Measurements from ENCODE around the gene KLC1.

Gene KLC1

DNA sequence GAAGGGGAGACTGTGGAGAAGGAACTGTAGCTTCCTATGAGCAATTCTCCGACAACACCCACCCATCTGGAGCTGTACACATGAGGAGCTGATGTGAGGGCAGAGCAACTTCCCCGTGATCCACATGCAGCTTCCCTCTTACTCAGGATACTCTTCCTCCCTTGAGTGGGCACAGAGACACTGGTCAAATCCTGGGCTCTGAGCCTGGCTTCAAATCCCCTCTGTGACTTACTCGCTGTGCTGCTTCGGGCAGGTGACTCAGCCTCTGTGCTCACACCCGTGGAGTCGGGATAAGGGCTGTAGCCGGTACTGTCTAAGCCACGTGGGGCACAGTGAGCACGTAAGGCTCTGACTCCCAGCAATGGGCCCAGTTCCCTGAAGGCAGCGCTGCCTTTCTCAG, 117.7 kb downstream of the KLC1 start:
- no peak overlapping the region for H2BK120ac ChIP-seq (ENCODE audit: low read depth, low read length)
- no peak overlapping the region for H3K4ac ChIP-seq (ENCODE audit: low read length)
- no peaks in the 10 kb centered on the region for H3K79me1 ChIP-seq (ENCODE audit: low read depth, low read length)
- H3K18ac ChIP-seq (ENCODE audit: low read length), result no peak overlapping the region
- no peak overlapping the region for H4K91ac ChIP-seq (ENCODE audit: low read depth, low read length, poor library complexity)
- H3K9me3 ChIP-seq (replicated peaks in 1 of 2; ENCODE audit: control insufficient read depth in 2 of 2, insufficient read depth in 1 of 2, low read depth in 1 of 2, low read length in 2 of 2), result no peaks in the 10 kb centered on the region
- H2AFZ ChIP-seq (ENCODE audit: low read length), result no peak overlapping the region
- no peak overlapping the region for H2BK15ac ChIP-seq (ENCODE audit: low read length)
- no peak overlapping the region for H2BK5ac ChIP-seq (ENCODE audit: low read length)
- no peak overlapping the region for H3K23ac ChIP-seq (ENCODE audit: low read depth, low read length, poor library complexity)
- H3K4me2 ChIP-seq (ENCODE audit: insufficient read depth, low read length, poor library complexity, severe bottlenecking), result no peak overlapping the region
- no peaks in the 10 kb centered on the region for H3K27me3 ChIP-seq (ENCODE audit: control insufficient read depth in 3 of 3, insufficient read depth in 3 of 3, low read depth in 1 of 3, low read length in 3 of 3)
- no peak overlapping the region for H4K8ac ChIP-seq (ENCODE audit: low read depth, low read length)
- peaks cover 0 to 2% of the 10 kb centered on the region in 2 donors for H3K36me3 ChIP-seq (replicated peaks in 1 of 2; ENCODE audit: control insufficient read depth in 2 of 2, insufficient read depth in 2 of 2, low read length in 2 of 2)
- H3K4me1 ChIP-seq (ENCODE audit: control insufficient read depth in 2 of 2, insufficient read depth in 1 of 2, low read depth in 1 of 2, low read length in 2 of 2), result no peaks in the 10 kb centered on the region
- H3K9ac ChIP-seq (ENCODE audit: low read depth, low read length, poor library complexity), result no peak overlapping the region
- H3K14ac ChIP-seq (ENCODE audit: low read length), result no peak overlapping the region
- H3K4me3 ChIP-seq (ENCODE audit: low read length in 2 of 2), result peak overlapping the region in 1 of 2 donors; percentile 43
- no peak overlapping the region for H2BK12ac ChIP-seq (ENCODE audit: low read length)
- H3K27ac ChIP-seq (replicated peaks; ENCODE audit: low read length), result no peak overlapping the region
- no peak for DNase-seq (ENCODE audit: low spot score)
- no peak overlapping the region for H2AK5ac ChIP-seq (ENCODE audit: low read depth, low read length)
- no CpG with 5 or more reads among the region's 10 CpGs for WGBS, 2 donors (ENCODE audit: extremely low coverage in 2 of 2, insufficient read length in 2 of 2, insufficient replicate concordance in 1 of 2)

DNA sequence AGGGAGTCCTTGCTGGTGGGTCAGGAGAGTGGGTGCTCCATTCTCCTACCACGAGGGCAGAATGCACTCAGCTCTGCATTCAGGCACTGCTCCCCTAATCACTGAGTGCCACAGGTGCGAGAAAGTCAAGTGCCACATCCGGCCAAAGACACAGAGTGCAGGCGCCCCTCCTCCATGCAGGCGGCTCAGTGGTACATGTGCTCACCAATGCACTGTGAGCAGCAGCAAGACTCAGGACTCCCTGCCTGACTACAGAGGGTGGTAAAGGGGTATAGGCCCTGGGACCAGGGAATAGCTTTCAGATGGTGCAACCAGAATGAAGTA, 119.5 kb downstream of the KLC1 start:
- Histone ChIP-seq H4K8ac (ENCODE audit: low read depth, low read length) (no peak overlapping the region), H3K4me2 (ENCODE audit: insufficient read depth, low read length, poor library complexity, severe bottlenecking) (no peak overlapping the region), H3K27ac (replicated peaks; ENCODE audit: low read length) (no peak overlapping the region), H2AFZ (ENCODE audit: low read length) (no peak overlapping the region), H2BK120ac (ENCODE audit: low read depth, low read length) (no peak overlapping the region), H3K4me1 (ENCODE audit: control insufficient read depth in 2 of 2, insufficient read depth in 1 of 2, low read depth in 1 of 2, low read length in 2 of 2) (no peaks in the 10 kb centered on the region), H4K91ac (ENCODE audit: low read depth, low read length, poor library complexity) (no peak overlapping the region), H2AK5ac (ENCODE audit: low read depth, low read length) (no peak overlapping the region), H2BK5ac (ENCODE audit: low read length) (no peak overlapping the region), H3K14ac (ENCODE audit: low read length) (peak overlapping the region; percentile 1), H3K18ac (ENCODE audit: low read length) (peak overlapping the region; percentile 11), H3K36me3 (replicated peaks in 1 of 2; ENCODE audit: control insufficient read depth in 2 of 2, insufficient read depth in 2 of 2, low read length in 2 of 2) (peaks cover 0 to 1% of the 10 kb centered on the region in 2 donors), H3K9ac (ENCODE audit: low read depth, low read length, poor library complexity) (no peak overlapping the region), H2BK12ac (ENCODE audit: low read length) (no peak overlapping the region), H3K23ac (ENCODE audit: low read depth, low read length, poor library complexity) (peak overlapping the region; percentile 35), H2BK15ac (ENCODE audit: low read length) (no peak overlapping the region), H3K79me1 (ENCODE audit: low read depth, low read length) (no peaks in the 10 kb centered on the region), H3K4ac (ENCODE audit: low read length) (no peak overlapping the region), H3K9me3 (replicated peaks in 1 of 2; ENCODE audit: control insufficient read depth in 2 of 2, insufficient read depth in 1 of 2, low read depth in 1 of 2, low read length in 2 of 2) (no peaks in the 10 kb centered on the region), H3K4me3 (ENCODE audit: low read length in 2 of 2) (peak overlapping the region in 1 of 2 donors; percentile 36), H3K27me3 (ENCODE audit: control insufficient read depth in 3 of 3, insufficient read depth in 3 of 3, low read depth in 1 of 3, low read length in 3 of 3) (no peaks in the 10 kb centered on the region)
- DNase-seq (ENCODE audit: low spot score), result no peak
- no CpG with 5 or more reads among the region's 5 CpGs for WGBS, 2 donors (ENCODE audit: extremely low coverage in 2 of 2, insufficient read length in 2 of 2, insufficient replicate concordance in 1 of 2)

DNA sequence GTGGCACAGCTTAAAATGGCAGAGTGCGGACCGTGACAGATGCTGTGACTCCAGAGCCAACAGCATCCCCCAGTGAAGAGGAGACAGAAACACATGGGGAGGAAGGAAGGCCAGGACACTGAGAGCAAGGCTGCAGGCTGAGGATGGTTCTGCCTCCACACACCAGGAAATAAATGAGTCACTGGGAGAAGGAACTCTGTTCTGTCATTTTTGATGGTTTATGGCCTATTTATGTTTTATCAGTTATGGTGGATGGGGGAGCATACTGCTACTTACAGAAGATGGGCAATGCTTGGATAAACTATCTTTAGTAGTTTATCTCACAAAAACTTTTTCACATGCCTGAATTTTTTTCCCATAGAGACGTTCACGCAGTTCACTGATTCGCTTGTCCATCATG, 120.4 kb downstream of the KLC1 start:
- Histone ChIP-seq H3K4me3 (ENCODE audit: low read length in 2 of 2) (no peak overlapping the region), H3K18ac (ENCODE audit: low read length) (no peak overlapping the region), H3K9ac (ENCODE audit: low read depth, low read length, poor library complexity) (no peak overlapping the region), H3K36me3 (replicated peaks in 1 of 2; ENCODE audit: control insufficient read depth in 2 of 2, insufficient read depth in 2 of 2, low read length in 2 of 2) (no peaks in the 10 kb centered on the region), H2BK120ac (ENCODE audit: low read depth, low read length) (no peak overlapping the region), H3K4ac (ENCODE audit: low read length) (no peak overlapping the region), H2BK12ac (ENCODE audit: low read length) (no peak overlapping the region), H3K79me1 (ENCODE audit: low read depth, low read length) (no peaks in the 10 kb centered on the region), H3K27me3 (ENCODE audit: control insufficient read depth in 3 of 3, insufficient read depth in 3 of 3, low read depth in 1 of 3, low read length in 3 of 3) (no peaks in the 10 kb centered on the region), H3K27ac (replicated peaks; ENCODE audit: low read length) (no peak overlapping the region), H3K14ac (ENCODE audit: low read length) (no peak overlapping the region), H4K8ac (ENCODE audit: low read depth, low read length) (no peak overlapping the region), H2BK15ac (ENCODE audit: low read length) (no peak overlapping the region), H3K23ac (ENCODE audit: low read depth, low read length, poor library complexity) (no peak overlapping the region), H2AK5ac (ENCODE audit: low read depth, low read length) (no peak overlapping the region), H3K4me2 (ENCODE audit: insufficient read depth, low read length, poor library complexity, severe bottlenecking) (no peak overlapping the region), H3K4me1 (ENCODE audit: control insufficient read depth in 2 of 2, insufficient read depth in 1 of 2, low read depth in 1 of 2, low read length in 2 of 2) (no peaks in the 10 kb centered on the region), H2BK5ac (ENCODE audit: low read length) (no peak overlapping the region), H4K91ac (ENCODE audit: low read depth, low read length, poor library complexity) (no peak overlapping the region), H3K9me3 (replicated peaks in 1 of 2; ENCODE audit: control insufficient read depth in 2 of 2, insufficient read depth in 1 of 2, low read depth in 1 of 2, low read length in 2 of 2) (no peaks in the 10 kb centered on the region), H2AFZ (ENCODE audit: low read length) (no peak overlapping the region)
- no peak for DNase-seq (ENCODE audit: low spot score)
- no CpG with 5 or more reads among the region's 5 CpGs for WGBS, 2 donors (ENCODE audit: extremely low coverage in 2 of 2, insufficient read length in 2 of 2, insufficient replicate concordance in 1 of 2)

DNA sequence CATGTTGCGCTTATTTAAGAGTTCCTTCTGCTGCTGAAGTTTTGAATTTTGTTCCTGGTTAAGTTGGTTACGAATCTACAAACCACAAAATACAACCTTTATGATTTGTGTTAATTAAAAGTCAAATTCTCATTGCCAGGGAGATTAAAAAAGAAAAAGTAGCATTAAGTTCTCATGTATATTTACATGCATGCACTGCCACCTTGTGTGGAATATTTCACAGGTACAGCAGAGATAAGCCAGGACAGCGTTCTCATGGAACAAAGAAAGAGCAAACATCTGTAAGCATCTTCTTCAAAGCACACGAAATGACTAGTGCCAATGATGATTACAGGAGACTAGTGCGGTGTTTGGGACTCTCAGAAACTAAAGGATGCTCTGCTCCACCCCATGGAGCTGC, 120.8 kb downstream of the KLC1 start:
- no peak overlapping the region for H3K4me2 ChIP-seq (ENCODE audit: insufficient read depth, low read length, poor library complexity, severe bottlenecking)
- H3K14ac ChIP-seq (ENCODE audit: low read length), result no peak overlapping the region
- WGBS, 2 donors (ENCODE audit: extremely low coverage in 2 of 2, insufficient read length in 2 of 2, insufficient replicate concordance in 1 of 2), result no CpG with 5 or more reads among the region's 5 CpGs
- H2BK120ac ChIP-seq (ENCODE audit: low read depth, low read length), result no peak overlapping the region
- H3K79me1 ChIP-seq (ENCODE audit: low read depth, low read length), result no peaks in the 10 kb centered on the region
- H3K9me3 ChIP-seq (replicated peaks in 1 of 2; ENCODE audit: control insufficient read depth in 2 of 2, insufficient read depth in 1 of 2, low read depth in 1 of 2, low read length in 2 of 2), result no peaks in the 10 kb centered on the region
- H3K4me3 ChIP-seq (ENCODE audit: low read length in 2 of 2), result no peak overlapping the region
- H2BK5ac ChIP-seq (ENCODE audit: low read length), result no peak overlapping the region
- H2AFZ ChIP-seq (ENCODE audit: low read length), result no peak overlapping the region
- no peak overlapping the region for H3K18ac ChIP-seq (ENCODE audit: low read length)
- H3K9ac ChIP-seq (ENCODE audit: low read depth, low read length, poor library complexity), result no peak overlapping the region
- no peaks in the 10 kb centered on the region for H3K27me3 ChIP-seq (ENCODE audit: control insufficient read depth in 3 of 3, insufficient read depth in 3 of 3, low read depth in 1 of 3, low read length in 3 of 3)
- no peak overlapping the region for H2BK12ac ChIP-seq (ENCODE audit: low read length)
- no peak overlapping the region for H3K23ac ChIP-seq (ENCODE audit: low read depth, low read length, poor library complexity)
- no peak overlapping the region for H3K4ac ChIP-seq (ENCODE audit: low read length)
- H2BK15ac ChIP-seq (ENCODE audit: low read length), result no peak overlapping the region
- no peaks in the 10 kb centered on the region for H3K4me1 ChIP-seq (ENCODE audit: control insufficient read depth in 2 of 2, insufficient read depth in 1 of 2, low read depth in 1 of 2, low read length in 2 of 2)
- no peaks in the 10 kb centered on the region for H3K36me3 ChIP-seq (replicated peaks in 1 of 2; ENCODE audit: control insufficient read depth in 2 of 2, insufficient read depth in 2 of 2, low read length in 2 of 2)
- no peak overlapping the region for H2AK5ac ChIP-seq (ENCODE audit: low read depth, low read length)
- no peak overlapping the region for H3K27ac ChIP-seq (replicated peaks; ENCODE audit: low read length)
- H4K91ac ChIP-seq (ENCODE audit: low read depth, low read length, poor library complexity), result no peak overlapping the region
- DNase-seq (ENCODE audit: low spot score), result no peak
- H4K8ac ChIP-seq (ENCODE audit: low read depth, low read length), result no peak overlapping the region

Data from neuronal stem cell (in vitro differentiated cells).